SK-N-SH treated with all-trans-retinoic acid at 6 μM for 48 hours (cell line): ENCODE measurements around the gene GART.

ENCODE experiments used
- ATAC-seq: fragments of 200-7000 bp; cut with Tn5 transposase; 3 replicates; pipeline ENCODE4 v1.9.1; 2020; ENCODE audit warnings: mild to moderate bottlenecking, moderate library complexity
- BACH2 ChIP-seq: fragments of 250-450 bp; sonication (Bioruptor Pico); IDR thresholded peaks from 2 replicates; pipeline ENCODE4 v1.9.0; 2021; ENCODE audit warnings: mild to moderate bottlenecking, borderline replicate concordance
- CSDC2 ChIP-seq: fragments of 250-450 bp; sonication (Bioruptor Pico); IDR thresholded peaks from 2 replicates; pipeline ENCODE4 v1.5.0; 2020; ENCODE audit warnings: mild to moderate bottlenecking, moderate library complexity
- GLIS3 ChIP-seq: fragments of 250-450 bp; sonication (Bioruptor Pico); IDR thresholded peaks from 2 replicates; pipeline ENCODE4 v1.5.0; 2020; ENCODE audit warnings: mild to moderate bottlenecking, moderate library complexity
- ISL1 ChIP-seq: fragments of 250-450 bp; sonication (Bioruptor Pico); IDR thresholded peaks from 2 replicates; pipeline ENCODE4 v2.1.2; 2022; ENCODE audit warnings: mild to moderate bottlenecking, moderate library complexity
- PATZ1 ChIP-seq: fragments of 250-450 bp; sonication (Bioruptor Pico); IDR thresholded peaks from 2 replicates; pipeline ENCODE4 v1.8.0; 2020; ENCODE audit warnings: mild to moderate bottlenecking, moderate library complexity, borderline replicate concordance
- POU6F1 ChIP-seq: fragments of 250-450 bp; sonication (Bioruptor Pico); IDR thresholded peaks from 2 replicates; pipeline ENCODE4 v1.8.0; 2021; ENCODE audit warnings: low read depth, mild to moderate bottlenecking, moderate library complexity, borderline replicate concordance
- RARB ChIP-seq: fragments of 250-450 bp; sonication (Bioruptor Pico); IDR thresholded peaks from 2 replicates; pipeline ENCODE4 v1.8.0; 2021; ENCODE audit warnings: mild to moderate bottlenecking, moderate library complexity
- SNAI2 ChIP-seq: fragments of 250-450 bp; sonication (Bioruptor Pico); IDR thresholded peaks from 2 replicates; pipeline ENCODE4 v1.5.0; 2020; ENCODE audit warnings: mild to moderate bottlenecking, moderate library complexity
- TCF4 ChIP-seq: fragments of 250-450 bp; sonication (Bioruptor Pico); IDR thresholded peaks from 2 replicates; pipeline ENCODE4 v1.8.0; 2021; ENCODE audit warnings: mild to moderate bottlenecking, moderate library complexity, borderline replicate concordance
- TOX ChIP-seq: fragments of 250-450 bp; sonication (Bioruptor Pico); IDR thresholded peaks from 2 replicates; pipeline ENCODE4 v1.8.0; 2021; ENCODE audit warnings: mild to moderate bottlenecking, moderate library complexity, borderline replicate concordance
- TSHZ2 ChIP-seq: fragments of 250-450 bp; sonication (Bioruptor Pico); IDR thresholded peaks from 2 replicates; pipeline ENCODE4 v1.5.0; 2020; ENCODE audit warnings: mild to moderate bottlenecking, moderate library complexity
- ZC3H10 ChIP-seq: fragments of 250-450 bp; sonication (Bioruptor Pico); IDR thresholded peaks from 2 replicates; pipeline ENCODE4 v1.5.1; 2021; ENCODE audit warnings: mild to moderate bottlenecking, moderate library complexity
- ZNF565 ChIP-seq: fragments of 450-650 bp; formaldehyde crosslinking; conservative IDR thresholded peaks from 2 replicates; pipeline ENCODE4 v1.5.0; 2020; ENCODE audit warnings: low read depth, mild to moderate bottlenecking, moderate library complexity
- ZNF70 ChIP-seq: fragments of 450-650 bp; formaldehyde crosslinking; IDR thresholded peaks from 2 replicates; pipeline ENCODE4 v1.5.0; 2020; ENCODE audit warnings: mild to moderate bottlenecking, moderate library complexity
- ZNF8 ChIP-seq: fragments of 450-650 bp; formaldehyde crosslinking; IDR thresholded peaks from 2 replicates; pipeline ENCODE4 v1.5.0; 2020; ENCODE audit warnings: mild to moderate bottlenecking, moderate library complexity
- TF ChIP-seq, protein P1 (sequence below): fragments of 250-450 bp; sonication (Bioruptor Pico); IDR thresholded peaks from 2 replicates; pipeline ENCODE4 v1.5.1; 2020; ENCODE audit warnings: low read depth, mild to moderate bottlenecking, moderate library complexity

The GART gene

DNA sequence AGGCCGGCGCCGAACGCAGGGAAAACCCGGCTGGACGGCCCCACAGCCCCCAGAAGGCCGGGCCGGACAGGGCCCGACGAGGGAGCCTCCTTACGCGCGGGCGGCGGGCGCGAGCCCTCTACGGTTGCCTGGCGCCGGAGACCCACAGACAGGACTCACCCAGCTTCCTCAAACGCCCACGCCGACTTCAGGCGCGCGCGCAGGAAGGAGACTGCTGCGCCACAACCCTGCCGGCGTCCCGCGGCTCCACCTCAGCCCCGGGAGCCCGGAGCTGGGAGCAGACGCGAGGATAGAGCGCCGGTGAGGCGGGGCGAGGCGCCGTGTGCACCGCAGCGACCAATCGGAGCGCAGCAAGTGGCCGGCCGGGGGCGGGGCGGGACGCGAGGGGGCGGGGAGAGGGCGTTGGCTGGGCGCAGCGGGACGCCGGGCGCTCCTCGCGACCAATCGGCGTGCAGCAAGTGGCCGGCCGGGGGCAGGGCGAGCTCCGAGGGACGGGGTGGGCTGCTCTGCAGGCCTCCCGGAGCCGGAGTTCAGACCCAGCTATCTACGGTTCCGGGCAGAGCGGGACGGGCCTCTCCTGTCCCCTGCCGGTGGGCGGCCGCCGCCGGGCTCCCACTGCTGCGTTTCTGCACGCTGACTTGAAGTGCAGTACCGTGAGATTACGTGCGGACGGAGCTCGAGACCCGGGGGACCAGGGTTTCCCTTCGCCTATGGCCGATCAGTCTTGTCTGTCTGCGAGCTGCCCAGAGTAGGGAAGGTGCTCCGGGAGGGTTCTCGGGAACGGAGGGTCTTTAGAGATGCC, 62.0 kb downstream of the GART start, which contains the start of gene TMEM50B:
TSS of gene TMEM50B (minus strand) at position 296 of the 802 bp plus-strand sequence. CDS start 11,089 bp downstream, outside the sequence.
- ATAC-seq: peak; percentile 94
- TF ChIP-seq ZNF565 (CRISPR knock-in tag) (0 out of 2 replicates have a peak, but pooled peaks have one; percentile 8), TSHZ2 (CRISPR knock-in tag) (peak; percentile 18; the same call in 1 of the 2 replicates), BACH2 (no peak)

DNA sequence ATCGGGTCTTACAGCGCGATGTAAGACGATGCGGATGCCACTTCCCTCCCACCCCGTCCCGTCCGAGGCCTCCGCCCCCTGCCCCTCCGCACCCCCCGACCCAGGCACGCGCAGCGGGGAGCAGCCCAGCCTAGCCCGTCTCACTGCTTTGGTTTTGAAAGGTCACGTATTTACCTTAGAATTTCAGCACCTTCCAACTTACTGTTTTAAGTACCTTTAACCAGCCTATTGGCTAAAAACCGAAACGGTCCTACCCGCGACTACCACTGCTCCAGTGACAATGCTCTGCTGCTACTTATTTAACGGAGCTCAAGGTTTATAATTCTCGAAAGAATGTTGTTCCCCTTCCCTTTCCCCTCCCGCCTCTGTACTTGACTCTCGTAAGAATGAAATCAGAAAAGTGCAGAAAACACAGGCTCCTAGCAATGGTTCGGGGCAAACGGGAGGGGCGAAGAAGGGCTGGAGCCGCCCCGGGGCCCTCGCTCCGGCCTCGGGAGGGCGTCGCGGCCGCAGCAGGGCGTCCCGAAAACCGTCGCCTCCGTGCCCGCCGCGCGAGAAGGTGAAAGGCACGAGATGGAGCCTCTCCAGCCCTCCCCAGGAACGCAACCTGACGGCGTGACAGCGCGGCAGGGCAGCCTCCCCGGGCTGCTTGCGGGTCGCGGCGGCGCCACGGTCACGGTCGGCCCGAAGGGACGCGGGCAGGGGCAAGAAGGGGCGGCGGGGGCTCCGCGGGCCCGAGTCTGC, 62.8 kb downstream of the GART start:
- TF ChIP-seq TOX (CRISPR knock-in tag): no peak
- TF ChIP-seq RARB: no peak
- no peak for TF ChIP-seq GLIS3 (CRISPR knock-in tag)
- TF ChIP-seq BACH2: no peak
- TF ChIP-seq PATZ1 (CRISPR knock-in tag): no peak
- ATAC-seq: peak; percentile 13

- ATAC-seq: no peak
- no peak for TF ChIP-seq SNAI2 (CRISPR knock-in tag)
- TF ChIP-seq ZNF70: no peak
- no peak for TF ChIP-seq TOX (CRISPR knock-in tag)
- no peak for TF ChIP-seq TSHZ2 (CRISPR knock-in tag)
- TF ChIP-seq POU6F1 (CRISPR knock-in tag): no peak
- TF ChIP-seq ISL1 (CRISPR knock-in tag): no peak
- TF ChIP-seq, all 23 proteins: peak for 0
Measured at GRCh38 chr21:33478182-33478581, 63.7 kb downstream of the GART start.

DNA sequence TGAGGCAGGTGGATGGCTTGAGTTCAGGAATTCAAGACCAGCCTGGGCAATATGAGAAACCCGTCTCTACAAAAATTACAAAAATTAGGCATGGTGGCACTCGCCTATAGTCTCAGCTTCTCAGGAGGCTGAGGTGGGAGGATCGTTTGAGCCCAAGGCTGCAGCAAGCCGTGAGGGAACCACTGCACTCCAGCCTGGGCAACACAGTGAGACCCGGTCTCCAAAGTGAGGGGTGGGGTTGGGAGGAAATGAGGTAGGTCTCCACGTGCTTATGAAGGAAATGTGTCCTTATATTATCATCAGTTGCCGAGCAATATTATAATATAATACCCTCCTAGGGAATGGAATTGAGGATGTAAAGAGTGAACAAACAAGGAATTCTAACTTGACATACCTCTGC, 64.9 kb downstream of the GART start:
- ATAC-seq: no peak
- TF ChIP-seq TCF4 (CRISPR knock-in tag): no peak
- TF ChIP-seq TOX (CRISPR knock-in tag): no peak
- TF ChIP-seq ZC3H10 (CRISPR knock-in tag): no peak
- no peak for TF ChIP-seq TSHZ2 (CRISPR knock-in tag)
- TF ChIP-seq ZNF8: no peak
- TF ChIP-seq ZNF565 (CRISPR knock-in tag): no peak
- no peak for TF ChIP-seq RARB
- no peak for TF ChIP-seq CSDC2
- no peak for TF ChIP-seq PATZ1 (CRISPR knock-in tag)
- TF ChIP-seq, protein P1, sequence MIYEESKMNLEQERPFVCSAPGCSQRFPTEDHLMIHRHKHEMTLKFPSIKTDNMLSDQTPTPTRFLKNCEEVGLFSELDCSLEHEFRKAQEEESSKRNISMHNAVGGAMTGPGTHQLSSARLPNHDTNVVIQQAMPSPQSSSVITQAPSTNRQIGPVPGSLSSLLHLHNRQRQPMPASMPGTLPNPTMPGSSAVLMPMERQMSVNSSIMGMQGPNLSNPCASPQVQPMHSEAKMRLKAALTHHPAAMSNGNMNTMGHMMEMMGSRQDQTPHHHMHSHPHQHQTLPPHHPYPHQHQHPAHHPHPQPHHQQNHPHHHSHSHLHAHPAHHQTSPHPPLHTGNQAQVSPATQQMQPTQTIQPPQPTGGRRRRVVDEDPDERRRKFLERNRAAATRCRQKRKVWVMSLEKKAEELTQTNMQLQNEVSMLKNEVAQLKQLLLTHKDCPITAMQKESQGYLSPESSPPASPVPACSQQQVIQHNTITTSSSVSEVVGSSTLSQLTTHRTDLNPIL (CRISPR knock-in tag): no peak
